GM19328 (cell line): ENCODE results near the gene COL26A1.
"Not testable (repeated sequence)": the region's sequence is repeated elsewhere in the genome, so short reads cannot be mapped to it uniquely, and the experiment has no call there.

Experiments
- ATAC-seq: cut with Tn5 transposase; IDR thresholded peaks from one replicate; pipeline ENCODE4 v1.9.1; 2021; ENCODE audit warnings: mild to moderate bottlenecking, moderate library complexity; ENCODE audit not compliant: unreplicated experiment

Gene COL26A1

GRCh38 chr7:101400751-101401150, 38.1 kb downstream of the COL26A1 start:
- ATAC-seq = no peak

DNA sequence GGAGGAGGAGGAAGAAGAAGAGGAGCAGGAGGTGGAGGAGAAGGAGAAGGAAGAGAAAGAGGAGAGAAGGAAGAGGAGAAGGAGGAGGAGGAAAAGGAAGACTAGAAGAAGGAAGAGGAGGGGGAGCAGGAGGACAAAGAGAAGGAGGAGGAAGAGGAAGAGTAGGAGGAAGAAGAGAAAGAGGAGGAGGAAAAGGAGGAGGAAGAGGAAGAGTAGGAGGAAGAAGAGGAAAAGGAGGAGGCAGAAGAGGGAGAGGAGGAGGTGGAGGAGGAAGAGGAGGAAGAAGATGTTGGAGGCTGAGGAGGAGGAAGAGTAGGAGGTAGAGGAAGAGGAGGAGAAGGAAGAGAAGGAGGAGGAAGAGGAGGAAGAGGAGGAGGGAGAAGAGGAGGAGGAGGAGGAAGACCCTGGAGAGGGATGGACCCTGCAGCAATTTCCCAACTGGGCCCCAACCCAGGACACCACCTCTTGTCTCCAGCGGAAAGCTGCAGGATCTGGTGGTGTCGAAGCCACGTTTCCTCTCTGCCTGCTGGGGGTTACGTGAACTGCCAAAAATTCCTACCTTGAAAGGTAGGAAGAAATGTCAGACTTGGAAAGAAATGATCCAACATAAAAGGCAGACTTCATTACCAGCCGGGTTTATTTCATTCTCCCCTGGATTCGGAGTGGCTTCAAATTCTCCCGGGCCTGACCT, 38.9 kb downstream of the COL26A1 start:
- no peak for ATAC-seq

GRCh38 chr7:101402081-101402779, 39.6 kb downstream of the COL26A1 start:
- ATAC-seq = no peak

GRCh38 chr7:101402835-101403234, 40.2 kb downstream of the COL26A1 start:
- no peak for ATAC-seq

DNA sequence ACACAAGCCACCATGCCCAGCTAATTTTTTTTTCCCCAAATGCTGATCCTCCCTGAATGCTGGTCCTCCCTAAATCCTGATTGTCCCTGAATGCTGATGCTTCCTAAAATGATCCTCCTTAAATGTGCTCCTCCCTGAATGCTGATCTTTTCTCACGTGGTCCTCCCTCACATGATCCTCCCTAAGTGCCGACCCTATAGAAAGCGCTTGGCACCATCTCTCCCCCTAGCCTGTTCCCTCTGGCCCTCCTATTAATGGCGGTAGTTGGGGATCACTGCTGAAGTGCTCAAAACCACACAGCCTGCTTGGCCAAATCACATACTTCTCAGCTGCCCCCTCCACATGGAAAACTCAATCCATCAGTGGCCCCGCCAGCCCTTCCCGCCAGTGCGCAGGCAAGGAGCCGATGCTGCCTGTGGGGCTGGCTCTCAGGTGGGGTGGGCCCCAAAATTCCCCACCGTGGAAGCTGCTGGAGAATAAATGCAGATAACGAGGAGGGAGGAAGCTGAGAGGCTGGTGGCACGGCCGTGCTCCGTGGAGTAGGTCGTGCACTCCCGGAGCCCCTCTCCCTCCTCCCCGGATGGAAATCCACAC, 42.9 kb downstream of the COL26A1 start:
- ATAC-seq = no peak

DNA sequence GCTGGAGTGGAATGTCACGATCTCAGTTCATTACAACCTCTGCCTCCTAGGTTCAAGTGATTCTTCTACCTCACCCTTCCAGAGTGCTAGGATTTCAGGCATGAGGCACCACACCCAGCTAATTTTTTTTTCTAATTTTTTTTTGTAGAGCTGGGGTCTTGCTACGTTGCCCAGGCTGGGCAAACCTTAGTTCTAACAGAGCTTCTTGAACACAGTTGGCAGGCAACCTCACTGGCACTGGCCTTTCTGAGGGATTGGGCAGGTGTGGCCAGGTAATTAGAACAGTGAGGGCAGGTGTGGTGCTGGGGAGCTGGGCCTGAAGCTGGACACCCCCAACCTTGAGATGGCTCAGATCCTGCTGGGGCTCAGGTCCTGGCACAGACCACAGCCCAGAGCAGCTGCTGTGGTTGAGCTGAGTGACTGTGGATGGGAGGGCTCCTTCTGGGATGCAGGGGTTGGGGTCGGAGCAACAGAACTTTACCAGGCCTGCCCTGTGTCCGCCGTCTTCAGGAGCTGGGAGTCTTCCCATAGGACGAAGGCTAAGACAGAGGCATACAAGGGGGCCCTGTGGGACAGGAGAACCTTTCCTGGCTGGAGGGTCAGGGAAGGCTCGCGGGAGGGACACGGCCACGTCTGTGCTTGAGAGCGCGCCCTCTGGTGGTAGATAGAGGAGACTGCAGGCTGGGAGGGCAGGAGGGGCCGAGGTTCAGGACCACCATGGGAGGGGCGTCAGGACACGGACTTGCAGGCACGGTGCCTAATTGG, 48.2 kb downstream of the COL26A1 start:
- ATAC-seq = no peak

DNA sequence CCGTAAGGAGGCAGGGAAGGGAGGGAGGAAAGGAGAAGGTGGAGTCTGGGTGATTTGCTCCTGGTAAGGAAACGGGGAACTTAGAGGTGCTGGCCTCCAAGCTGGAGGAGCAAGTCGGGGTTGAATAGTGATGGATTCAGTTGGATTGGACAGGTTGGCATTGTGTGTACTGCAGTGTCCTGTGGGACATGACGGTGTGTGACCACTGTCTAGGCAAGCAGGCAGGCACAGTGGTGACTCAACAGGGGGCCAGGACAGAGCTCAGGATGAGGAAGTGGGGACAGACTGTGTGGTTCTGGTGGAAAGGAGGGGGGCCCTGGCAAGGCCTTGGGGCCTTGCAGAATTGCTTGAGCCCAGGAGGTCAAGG, 48.8 kb downstream of the COL26A1 start:
- no peak for ATAC-seq

DNA sequence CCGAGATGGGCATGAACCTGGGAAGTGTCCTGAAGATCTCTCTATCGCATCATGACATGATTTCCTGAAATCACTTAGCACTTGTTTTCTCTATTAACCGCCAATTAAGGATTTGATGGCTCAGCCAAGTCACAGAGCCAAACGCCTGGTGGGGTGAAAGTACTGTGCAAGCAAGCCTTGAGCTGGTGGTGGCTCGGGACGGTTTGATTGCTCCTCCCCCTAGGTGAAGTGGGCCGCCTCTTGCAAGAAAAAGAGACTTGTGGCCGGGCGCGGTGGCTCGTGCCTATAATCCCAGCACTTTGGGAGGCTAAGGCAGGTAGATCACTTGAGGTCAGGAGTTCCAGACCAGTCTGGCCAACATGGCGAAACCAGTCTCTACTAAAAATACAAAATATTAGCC, 50.3 kb downstream of the COL26A1 start:
- ATAC-seq = no peak

- no peak for ATAC-seq
These were observed 56.0 kb downstream of the COL26A1 start for GRCh38 chr7:101418694-101419093.

DNA sequence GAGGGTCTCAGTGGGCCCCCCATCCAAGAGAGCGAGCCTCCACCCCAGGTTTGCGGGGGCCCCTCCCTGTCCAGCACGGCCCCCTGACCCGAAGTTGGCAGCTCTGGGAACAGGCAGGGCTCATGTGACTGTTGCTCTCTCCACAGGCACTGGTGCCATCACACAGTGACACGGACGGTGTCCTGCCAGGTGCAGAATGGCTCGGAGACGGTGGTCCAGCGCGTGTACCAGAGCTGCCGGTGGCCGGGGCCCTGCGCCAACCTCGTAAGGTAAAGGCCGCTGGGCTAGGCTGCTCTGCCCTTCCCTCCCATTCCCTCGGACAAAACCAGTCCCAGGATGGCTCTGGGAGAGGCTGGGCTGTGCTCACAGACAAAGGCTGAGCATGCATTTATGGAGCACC, 57.2 kb downstream of the COL26A1 start:
- no peak for ATAC-seq

- no peak for ATAC-seq
These were observed 57.8 kb downstream of the COL26A1 start for GRCh38 chr7:101420436-101420835.

DNA sequence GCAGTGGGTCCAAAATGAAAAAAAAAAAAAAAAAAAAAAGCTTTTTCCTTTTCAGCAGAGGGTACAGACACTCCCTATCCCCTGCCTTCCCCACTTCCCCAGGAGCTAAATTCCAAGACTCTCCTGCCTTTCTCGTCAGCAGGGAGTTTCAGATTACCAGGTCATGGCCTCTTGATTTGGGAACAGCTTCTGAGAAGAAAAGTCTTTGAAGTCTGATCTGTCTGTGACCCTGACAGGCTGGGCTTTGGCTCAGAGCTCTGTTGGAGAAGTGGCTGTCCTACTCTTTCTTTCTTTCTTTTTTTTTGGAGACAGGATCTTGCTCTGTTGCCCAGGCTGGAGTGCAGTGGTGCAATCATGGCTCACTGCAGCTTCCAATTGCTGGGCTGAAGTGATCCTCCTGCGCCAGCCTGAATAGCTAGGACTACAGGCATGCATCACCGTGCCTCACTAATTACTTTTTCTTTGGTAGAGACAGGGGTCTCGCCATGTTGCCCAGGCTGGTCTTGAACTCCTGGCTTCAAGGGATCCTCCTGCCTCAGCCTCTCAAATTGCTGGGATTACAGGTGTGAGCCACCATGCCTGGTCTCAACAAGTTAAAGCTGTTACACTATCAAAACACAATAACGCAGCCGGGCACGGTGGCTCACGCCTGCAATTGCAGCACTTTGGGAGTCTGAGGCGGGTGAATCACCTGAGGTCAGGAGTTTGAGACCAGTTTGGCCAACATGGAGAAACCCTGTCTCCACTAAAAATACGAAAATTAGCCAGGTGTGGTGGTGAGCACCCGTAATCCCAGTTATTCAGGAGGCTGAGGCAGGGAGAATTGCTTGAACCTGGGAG, 59.9 kb downstream of the COL26A1 start:
- ATAC-seq = no peak

DNA sequence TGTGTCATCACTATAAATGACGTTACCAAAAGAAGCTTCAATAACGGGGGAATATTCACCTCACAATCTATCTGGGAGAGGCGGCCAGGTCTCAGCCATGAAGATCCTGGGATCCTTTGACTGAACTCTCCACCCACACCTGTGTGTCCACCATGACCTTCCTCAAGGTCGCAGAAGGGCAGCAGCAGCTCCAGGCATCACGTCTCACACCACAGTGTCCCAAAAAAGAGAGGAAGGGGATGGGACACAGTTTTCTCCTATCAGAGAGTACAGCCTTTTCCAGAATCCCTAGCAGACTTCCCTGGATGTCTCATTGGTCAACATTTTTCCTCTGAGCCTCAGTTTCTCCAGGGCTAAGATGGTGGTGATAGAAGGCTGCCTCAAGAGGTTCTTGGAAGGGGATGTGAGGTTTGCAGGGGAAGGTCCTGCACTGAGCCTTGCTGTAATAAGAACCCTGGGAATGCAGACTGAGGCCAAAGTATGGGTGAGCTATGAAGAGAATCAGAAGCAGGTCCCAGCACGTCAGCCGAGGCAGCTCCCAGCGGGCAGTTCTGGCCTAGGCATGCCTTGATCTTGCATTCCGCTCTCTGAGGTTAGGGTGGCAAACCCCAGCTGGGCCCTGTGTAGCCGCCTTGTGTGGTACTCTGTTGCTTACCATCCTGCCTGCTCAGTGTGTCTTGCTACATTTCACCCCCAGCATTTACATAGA, 63.8 kb downstream of the COL26A1 start:
- ATAC-seq = no peak

GRCh38 chr7:101428093-101428866, 65.6 kb downstream of the COL26A1 start:
- ATAC-seq = no peak

- no peak for ATAC-seq
These were observed 69.6 kb downstream of the COL26A1 start for GRCh38 chr7:101432316-101432715.

DNA sequence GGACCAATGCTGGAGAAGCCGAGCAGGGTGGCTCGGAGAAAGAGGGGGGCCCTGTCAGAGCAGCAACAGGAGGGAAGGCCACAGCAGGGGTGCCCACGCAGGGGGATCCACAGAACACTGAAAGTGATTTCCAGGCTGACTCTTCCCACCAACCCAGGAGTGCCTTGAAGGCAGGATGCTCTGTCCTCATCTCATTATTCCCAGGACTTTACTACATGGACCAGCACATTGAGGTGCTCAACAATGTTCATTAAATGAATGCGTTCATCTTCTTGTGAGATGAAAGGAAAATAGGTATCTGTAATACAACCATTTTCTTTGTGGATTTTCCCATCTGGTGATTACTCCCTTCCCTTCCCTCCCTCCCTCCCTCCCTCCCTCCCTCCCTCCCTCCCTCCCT, 71.0 kb downstream of the COL26A1 start:
- ATAC-seq = no peak

- ATAC-seq = not testable (repeated sequence)
These were observed 71.5 kb downstream of the COL26A1 start for GRCh38 chr7:101434155-101434554.

DNA sequence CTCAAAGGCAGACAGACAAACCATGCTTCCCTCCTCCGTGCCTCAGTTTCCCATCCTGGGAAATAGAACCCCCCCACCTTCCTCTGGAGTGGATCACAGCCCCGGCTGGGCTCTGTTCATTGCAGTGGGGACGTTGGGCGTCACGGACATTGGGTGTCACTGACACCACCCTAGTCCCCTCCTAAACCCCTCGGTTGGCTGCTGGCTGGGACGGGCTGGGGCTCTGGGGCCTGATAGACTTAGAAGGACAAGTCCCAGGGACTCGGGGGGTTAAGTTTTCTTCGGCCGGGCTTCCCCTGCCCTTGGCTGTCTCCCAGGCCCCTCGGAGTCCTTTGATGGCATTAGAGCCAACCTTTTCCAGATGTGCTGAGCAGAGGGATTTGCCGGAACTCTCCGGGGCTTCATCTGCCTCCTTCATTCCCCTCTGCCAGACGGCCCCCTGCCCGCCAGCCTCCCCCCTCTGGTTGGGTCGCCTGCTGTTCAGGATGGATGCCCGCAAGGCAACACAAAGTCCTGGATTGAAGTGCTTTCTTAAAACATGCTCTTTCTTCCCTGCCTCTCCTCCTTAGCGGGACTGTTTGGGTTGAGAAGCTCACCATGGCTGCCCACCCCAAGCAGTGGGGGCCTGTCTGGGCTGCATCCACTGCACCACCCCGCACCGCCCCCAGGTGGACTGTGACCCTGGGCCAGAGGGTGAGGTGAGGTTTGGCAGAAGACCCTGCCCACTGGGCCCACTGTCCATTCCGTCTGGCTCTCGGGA, 73.0 kb downstream of the COL26A1 start:
- ATAC-seq = no peak
